Hepatocyte (in vitro differentiated cells): ENCODE measurements around the gene WEE2.

Experiments
- CTCF ChIP-seq: fragments of 200-600 bp; sonication (generic); IDR thresholded peaks from 2 replicates; pipeline ENCODE4 v1.5.1; 2016; ENCODE audit warnings: antibody characterized with exemption, mild to moderate bottlenecking; ENCODE audit not compliant: poor library complexity
- EZH2 ChIP-seq: fragments of 200-600 bp; sonication (generic); IDR thresholded peaks from 2 replicates; pipeline ENCODE4 v1.6.1; 2016; ENCODE audit warnings: antibody characterized with exemption, mild to moderate bottlenecking, borderline replicate concordance
- EZH2phosphoT487 ChIP-seq: fragments of 200-600 bp; sonication (generic); IDR thresholded peaks from one replicate; pipeline ENCODE4 v1.6.1; 2018; ENCODE audit warnings: antibody characterized with exemption, mild to moderate bottlenecking, low read depth, moderate library complexity; ENCODE audit not compliant: unreplicated experiment, severe bottlenecking

GRCh38 chr7:141674171-141674671, 33.9 kb upstream of the WEE2 start:
- TF ChIP-seq CTCF (no peak), EZH2 (no peak), EZH2phosphoT487 (no peak)
